Fibroblast of villous mesenchyme (primary cell): ENCODE data around the gene PARL. TPM values are rescaled to one million over a fixed set of nuclear protein-coding genes. Genes with fewer than 3 reads are reported as not detected.
A peak's percentile ranks its signal among the peaks of the same experiment; 100 is the strongest.

ENCODE experiments used
- DNase-seq: peaks from one replicate; pipeline ENCODE4 v3.0.0-alpha.2; 2010; ENCODE audit warnings: low read depth
- H3K4me3 ChIP-seq: 2 replicates; pipeline ENCODE4 v1.5.1; 2011; ENCODE audit warnings: low read depth, mild to moderate bottlenecking, low read length
- CTCF ChIP-seq: IDR thresholded peaks from 2 replicates; pipeline ENCODE4 v1.5.1; 2012; ENCODE audit warnings: low read depth, mild to moderate bottlenecking, low read length; ENCODE audit not compliant: insufficient read depth
- total RNA-seq: library from RNA; depleted of rRNA; stranded (reverse); fragments of >200 nt; gene quantifications from 2 replicates; pipeline ENCODE4 v1.2.3, GENCODE V29; 2012

Gene PARL
- total RNA-seq, result 31.5 and 34.5 TPM in 2 replicates

- H3K4me3 ChIP-seq, result peak within 1 kb of the TSS; percentile 96
- peak; percentile 86 for TF ChIP-seq CTCF
- DNase-seq, result peak; percentile 86
Observed at GRCh38 chr3:183884427-183885296, at the start of gene PARL. PARL (minus strand) TSS chr3:183884880; CDS start chr3:183884846, 34 bp downstream.

- no peak overlapping the region for H3K4me3 ChIP-seq
- no peak for DNase-seq
- no peak for TF ChIP-seq CTCF
Observed at GRCh38 chr3:183933160-183933559, 48.5 kb upstream of the PARL start.

- no peak for TF ChIP-seq CTCF
- DNase-seq, result no peak
- no peak overlapping the region for H3K4me3 ChIP-seq
Observed at GRCh38 chr3:183931881-183932280, 47.2 kb upstream of the PARL start.

- H3K4me3 ChIP-seq, result no peak overlapping the region
- DNase-seq, result peak; percentile 2
- TF ChIP-seq CTCF, result no peak
Observed at GRCh38 chr3:183930086-183930485, 45.4 kb upstream of the PARL start.

GRCh38 chr3:183927059-183927458 lies 42.4 kb upstream of the PARL start:
- H3K4me3 ChIP-seq, result no peak overlapping the region
- TF ChIP-seq CTCF, result no peak
- no peak for DNase-seq

GRCh38 chr3:183924956-183925355 lies 40.3 kb upstream of the PARL start:
- DNase-seq, result no peak
- no peak for TF ChIP-seq CTCF

More at GRCh38 chr3:183924956-183925355, 40.3 kb upstream of the PARL start:
- no peak overlapping the region for H3K4me3 ChIP-seq
